Left lung (tissue), 10 donors: ENCODE measurements around the gene KCNIP2. TPM values are rescaled to one million over a fixed set of nuclear protein-coding genes. Genes with fewer than 3 reads are reported as not detected.
"Not testable (repeated sequence)": the region's sequence is repeated elsewhere in the genome, so short reads cannot be mapped to it uniquely, and the experiment has no call there.

Experiments
- ATAC-seq: fragments of 200-7000 bp; cut with Tn5 transposase; one replicate; pipeline ENCODE4 v1.9.1; 2020; ENCODE audit warnings: moderate library complexity
- DNase-seq, 4 donors: peaks; one replicate each; pipeline ENCODE4 v3.0.0-alpha.2; 2013 to 2020
- H3K27ac ChIP-seq, 2 donors: fragments of 200-600 bp; sonication (generic) in 1 of 2; one replicate each; pipeline versions ENCODE4 v1.5.0 to v1.8.0; 2020 to 2021
- H3K27me3 ChIP-seq, 2 donors: fragments of 200-600 bp; sonication (generic) in 1 of 2; one replicate each; pipeline versions ENCODE4 v1.5.0 to v1.8.0; 2020 to 2021
- H3K36me3 ChIP-seq, 2 donors: fragments of 200-600 bp; sonication (generic) in 1 of 2; one replicate each; pipeline versions ENCODE4 v1.5.0 to v1.8.0; 2020 to 2021
- H3K4me1 ChIP-seq, 2 donors: fragments of 200-600 bp; one replicate each; pipeline ENCODE4 v1.8.0; 2021
- H3K4me3 ChIP-seq, 2 donors: fragments of 200-600 bp; sonication (generic) in 1 of 2; one replicate each; pipeline versions ENCODE4 v1.5.0 to v1.8.0; 2020 to 2021; ENCODE audit warnings: mild to moderate bottlenecking in 1 of 2
- H3K9me3 ChIP-seq, 2 donors: fragments of 200-600 bp; sonication (generic) in 1 of 2; one replicate each; pipeline versions ENCODE4 v1.5.0 to v1.8.0; 2020 to 2021
- intact Hi-C, 2 donors: fragments of 100-400 bp; cut with DNase I; formaldehyde crosslinking; loops; one replicate each; pipeline versions ENCODE4 v1.11.2 to v1.14.2; 2022
- polyA plus RNA-seq, 6 donors: library from polyadenylated mRNA; unstranded; fragments of 120-200 nt; gene quantifications; one replicate each; pipeline ENCODE4 v1.2.1, GENCODE V29; 2013; ENCODE audit not compliant: insufficient read length in 6 of 6
- total RNA-seq, 2 donors: library from RNA; stranded (reverse); fragmentation: NEBNext Ultra II Directional; extraction: Animal tissue kit (Norgen Biotek cat#: 25700); gene quantifications; one replicate each; pipeline ENCODE4 v1.2.1, GENCODE V29; 2021
- TF ChIP-seq, protein P1 (sequence below), 2 donors: fragments of 200-600 bp; sonication (generic) in 1 of 2; IDR thresholded peaks; one replicate each; pipeline versions ENCODE4 v1.5.0 to v1.8.0; 2021; ENCODE audit warnings: antibody characterized with exemption in 2 of 2
- donor health status: DM: no; HTN: yes; CAD: no.
- donor health status: DM: no; HTN: no; CAD: no.

The KCNIP2 gene
- total and polyA plus RNA-seq, 8 donors, result 2.2 to 9.0 (median 7.8) TPM

DNA sequence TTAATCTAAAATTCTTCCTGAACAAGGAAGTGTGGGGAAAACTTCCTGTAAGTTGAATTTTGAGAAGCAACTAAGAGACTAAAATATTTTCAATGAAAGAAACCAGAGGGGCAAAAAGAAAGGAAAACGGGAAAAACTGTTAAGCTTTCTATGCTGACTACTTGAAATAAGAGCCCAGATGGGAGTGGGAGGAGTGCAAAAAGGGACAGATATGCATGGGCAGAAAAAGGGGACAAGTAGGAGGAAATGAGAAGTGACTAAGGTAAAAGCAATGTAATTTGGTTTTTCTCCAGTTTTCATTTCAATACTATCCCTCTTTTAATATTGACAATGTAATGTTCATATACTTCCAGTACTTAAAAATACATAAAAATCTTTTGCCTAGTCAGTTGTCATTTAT is 36.4 kb downstream of the KCNIP2 start:
- H3K4me3 ChIP-seq, result no peak overlapping the region
- peaks cover 10 to 100% of the 10 kb centered on the region in 2 donors for H3K36me3 ChIP-seq
- H3K27ac ChIP-seq, result no peak overlapping the region

DNA sequence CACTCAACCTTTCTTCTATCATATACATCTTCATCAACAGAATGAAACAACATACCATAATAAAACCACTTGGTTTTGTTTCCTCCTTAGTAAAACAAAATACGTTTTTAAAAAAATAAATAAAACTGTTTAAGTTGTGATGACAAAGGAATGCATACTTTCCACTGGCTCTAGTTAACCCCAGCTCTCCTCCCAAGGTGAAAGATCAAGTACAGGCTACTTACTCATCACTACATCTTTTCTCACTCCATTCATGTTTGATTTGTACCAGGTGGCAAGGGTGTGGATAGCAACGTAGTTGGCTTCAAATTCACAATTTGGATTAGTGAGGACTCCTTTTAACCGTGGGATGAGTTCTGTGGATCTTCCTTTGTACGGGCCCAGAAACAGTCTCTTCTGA is 40.1 kb downstream of the KCNIP2 start:
- DNase-seq (no peak), ATAC-seq (no peak)
- no peak overlapping the region for H3K4me3 ChIP-seq
- H3K4me1 ChIP-seq, result no peaks in the 10 kb centered on the region
- no peaks in the 10 kb centered on the region for H3K27me3 ChIP-seq
- intact Hi-C loops, result no loop called here
- H3K36me3 ChIP-seq, result peaks cover 17 to 100% of the 10 kb centered on the region in 2 donors
- no peak overlapping the region for H3K27ac ChIP-seq
- no peaks in the 10 kb centered on the region for H3K9me3 ChIP-seq
- TF ChIP-seq, protein P1, sequence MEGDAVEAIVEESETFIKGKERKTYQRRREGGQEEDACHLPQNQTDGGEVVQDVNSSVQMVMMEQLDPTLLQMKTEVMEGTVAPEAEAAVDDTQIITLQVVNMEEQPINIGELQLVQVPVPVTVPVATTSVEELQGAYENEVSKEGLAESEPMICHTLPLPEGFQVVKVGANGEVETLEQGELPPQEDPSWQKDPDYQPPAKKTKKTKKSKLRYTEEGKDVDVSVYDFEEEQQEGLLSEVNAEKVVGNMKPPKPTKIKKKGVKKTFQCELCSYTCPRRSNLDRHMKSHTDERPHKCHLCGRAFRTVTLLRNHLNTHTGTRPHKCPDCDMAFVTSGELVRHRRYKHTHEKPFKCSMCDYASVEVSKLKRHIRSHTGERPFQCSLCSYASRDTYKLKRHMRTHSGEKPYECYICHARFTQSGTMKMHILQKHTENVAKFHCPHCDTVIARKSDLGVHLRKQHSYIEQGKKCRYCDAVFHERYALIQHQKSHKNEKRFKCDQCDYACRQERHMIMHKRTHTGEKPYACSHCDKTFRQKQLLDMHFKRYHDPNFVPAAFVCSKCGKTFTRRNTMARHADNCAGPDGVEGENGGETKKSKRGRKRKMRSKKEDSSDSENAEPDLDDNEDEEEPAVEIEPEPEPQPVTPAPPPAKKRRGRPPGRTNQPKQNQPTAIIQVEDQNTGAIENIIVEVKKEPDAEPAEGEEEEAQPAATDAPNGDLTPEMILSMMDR (IDR thresholded peaks at IDR 0.05), result no peak

More for the DNA sequence above, 36.4 kb downstream of the KCNIP2 start:
- no peak for DNase-seq
- intact Hi-C loops, result no loop called here
- no peaks in the 10 kb centered on the region for H3K9me3 ChIP-seq
- TF ChIP-seq, protein P1 (IDR thresholded peaks at IDR 0.05), result no peak
- peaks cover 0 to 4% of the 10 kb centered on the region in 2 donors for H3K4me1 ChIP-seq
- no peaks in the 10 kb centered on the region for H3K27me3 ChIP-seq
- ATAC-seq, result no peak

DNA sequence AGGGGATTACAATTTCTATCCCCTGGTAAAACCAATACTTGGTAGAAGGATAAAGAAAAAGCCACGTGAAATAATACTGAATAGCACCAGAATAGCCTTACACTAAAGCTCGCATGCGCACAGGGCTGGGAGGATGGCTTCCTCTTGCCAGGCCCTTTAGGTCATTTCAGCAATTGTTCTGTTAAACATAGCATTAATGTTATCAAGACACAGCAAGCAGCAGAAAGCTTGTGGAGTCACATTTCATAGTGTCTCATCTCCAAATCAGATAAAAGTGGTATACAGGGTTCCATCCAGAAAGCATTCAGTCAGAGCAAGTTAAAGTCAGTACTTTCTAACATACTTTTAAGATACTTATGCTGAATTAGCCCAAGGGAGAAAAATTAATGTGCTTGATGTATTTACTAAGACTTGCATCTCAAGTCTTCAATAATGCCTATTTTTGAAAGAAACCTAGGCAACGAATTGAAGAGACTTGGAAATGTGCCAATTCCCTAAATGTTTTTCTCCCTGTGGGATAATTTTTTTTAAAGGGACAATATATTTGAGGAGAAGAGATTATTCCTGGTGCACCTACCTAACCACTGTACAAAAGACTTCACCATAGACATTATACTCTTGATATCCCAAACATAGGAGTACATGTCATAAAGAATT is 46.1 kb downstream of the KCNIP2 start:
- H3K27me3 ChIP-seq, result no peaks in the 10 kb centered on the region
- intact Hi-C loops, result no loop called here
- H3K4me1 ChIP-seq, result no peaks in the 10 kb centered on the region
- H3K4me3 ChIP-seq, result no peak overlapping the region
- DNase-seq, result no peak
- H3K9me3 ChIP-seq, result no peaks in the 10 kb centered on the region
- no peak for ATAC-seq
- TF ChIP-seq, protein P1 (IDR thresholded peaks at IDR 0.05), result no peak
- peaks cover 15 to 100% of the 10 kb centered on the region in 2 donors for H3K36me3 ChIP-seq
- H3K27ac ChIP-seq, result no peak overlapping the region

DNA sequence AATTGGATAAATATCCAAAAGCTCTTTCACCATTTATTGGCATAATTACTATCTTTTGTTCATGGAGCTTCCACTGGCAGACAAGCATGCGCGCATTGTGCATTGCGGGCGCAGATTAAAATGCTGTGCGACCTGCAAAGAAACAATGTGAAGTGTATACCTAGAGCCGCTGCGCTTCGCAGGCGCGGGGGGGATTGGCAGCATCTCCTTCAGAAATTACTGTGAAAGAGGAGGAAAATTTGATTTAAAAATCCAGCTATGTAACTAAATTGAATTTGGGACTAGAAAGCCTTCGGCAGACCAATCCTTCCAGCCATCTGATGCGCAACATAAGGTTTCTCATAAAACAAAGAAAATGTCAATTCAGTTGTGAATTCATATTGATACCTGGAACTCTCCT is 50.1 kb downstream of the KCNIP2 start:
- no peak overlapping the region for H3K4me3 ChIP-seq
- DNase-seq (peak in 1 of 4 donors; percentile 48), ATAC-seq (no peak)
- H3K27ac ChIP-seq, result no peak overlapping the region
- no peaks in the 10 kb centered on the region for H3K9me3 ChIP-seq
- no peaks in the 10 kb centered on the region for H3K4me1 ChIP-seq
- peaks cover 9 to 100% of the 10 kb centered on the region in 2 donors for H3K36me3 ChIP-seq
- H3K27me3 ChIP-seq, result no peaks in the 10 kb centered on the region
- intact Hi-C loops, result no loop called here
- TF ChIP-seq, protein P1 (IDR thresholded peaks at IDR 0.05), result no peak

DNA sequence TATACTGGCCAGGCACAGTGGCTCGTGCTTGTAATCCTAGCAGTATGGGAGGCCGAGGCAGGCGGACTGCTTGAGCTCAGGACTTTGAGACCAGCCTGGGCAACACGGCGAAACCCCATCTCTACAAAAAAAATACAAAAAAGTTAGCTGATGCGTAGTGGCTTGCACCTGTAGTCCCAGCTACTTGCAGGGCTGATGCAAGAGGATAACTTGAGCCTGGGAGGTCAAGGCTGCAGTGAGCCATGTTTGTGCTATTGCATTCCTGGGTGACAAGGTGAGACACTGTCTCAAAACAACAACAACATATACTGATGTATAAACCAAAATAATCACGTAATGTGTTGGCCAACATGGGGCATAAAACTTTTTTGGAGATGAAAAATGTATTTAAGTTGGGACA is 53.9 kb downstream of the KCNIP2 start:
- H3K4me1 ChIP-seq, result no peaks in the 10 kb centered on the region
- peaks cover 9 to 98% of the 10 kb centered on the region in 2 donors for H3K36me3 ChIP-seq
- TF ChIP-seq, protein P1 (IDR thresholded peaks at IDR 0.05), result no peak
- DNase-seq, result peak in 1 of 4 donors; percentile 14
- H3K4me3 ChIP-seq, result no peak overlapping the region
- H3K27me3 ChIP-seq, result no peaks in the 10 kb centered on the region
- intact Hi-C loops, result no loop called here
- H3K9me3 ChIP-seq, result no peaks in the 10 kb centered on the region
- H3K27ac ChIP-seq, result no peak overlapping the region
- ATAC-seq, result peak; percentile 55

- H3K27me3 ChIP-seq, result not testable (repeated sequence)
Measured at GRCh38 chr10:101789231-101789630, 54.4 kb downstream of the KCNIP2 start.

More at GRCh38 chr10:101789231-101789630, 54.4 kb downstream of the KCNIP2 start:
- H3K4me1 ChIP-seq, H3K9me3 ChIP-seq, intact Hi-C loops, H3K27ac ChIP-seq, H3K4me3 ChIP-seq: not testable (repeated sequence)
- ATAC-seq (peak; percentile 79), DNase-seq (peak in 2 of 4 donors; percentile 61 to 81)
- peaks cover 9 to 93% of the 10 kb centered on the region in 2 donors for H3K36me3 ChIP-seq
